Measurements from ENCODE around the gene USH2A.

USH2A gene

DNA sequence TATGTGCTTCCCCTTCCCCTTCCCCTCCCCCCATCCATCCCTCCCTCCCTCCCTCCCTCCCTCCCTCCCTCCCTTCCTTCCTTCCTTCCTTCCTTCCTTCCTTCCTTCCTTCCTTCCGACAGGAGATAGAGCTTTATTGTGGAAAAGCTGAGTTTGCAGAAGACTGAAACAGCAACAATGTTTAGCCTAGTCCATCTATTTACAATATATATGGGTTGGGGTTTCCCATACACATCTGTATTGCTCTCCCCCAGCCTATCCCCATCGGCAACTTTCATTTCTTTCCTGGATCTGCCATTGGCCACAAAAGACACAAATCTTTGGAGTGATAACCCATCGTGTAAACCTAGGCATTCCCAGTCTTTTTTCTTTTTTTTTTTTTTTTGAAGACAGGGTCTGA lies 222.3 kb downstream of the USH2A start:
- H3K36me3 ChIP-seq = no peaks in the 10 kb centered on the region
- H3K4me3 ChIP-seq = no peak overlapping the region
- DNase-seq = no peak
- TF ChIP-seq, protein P1, sequence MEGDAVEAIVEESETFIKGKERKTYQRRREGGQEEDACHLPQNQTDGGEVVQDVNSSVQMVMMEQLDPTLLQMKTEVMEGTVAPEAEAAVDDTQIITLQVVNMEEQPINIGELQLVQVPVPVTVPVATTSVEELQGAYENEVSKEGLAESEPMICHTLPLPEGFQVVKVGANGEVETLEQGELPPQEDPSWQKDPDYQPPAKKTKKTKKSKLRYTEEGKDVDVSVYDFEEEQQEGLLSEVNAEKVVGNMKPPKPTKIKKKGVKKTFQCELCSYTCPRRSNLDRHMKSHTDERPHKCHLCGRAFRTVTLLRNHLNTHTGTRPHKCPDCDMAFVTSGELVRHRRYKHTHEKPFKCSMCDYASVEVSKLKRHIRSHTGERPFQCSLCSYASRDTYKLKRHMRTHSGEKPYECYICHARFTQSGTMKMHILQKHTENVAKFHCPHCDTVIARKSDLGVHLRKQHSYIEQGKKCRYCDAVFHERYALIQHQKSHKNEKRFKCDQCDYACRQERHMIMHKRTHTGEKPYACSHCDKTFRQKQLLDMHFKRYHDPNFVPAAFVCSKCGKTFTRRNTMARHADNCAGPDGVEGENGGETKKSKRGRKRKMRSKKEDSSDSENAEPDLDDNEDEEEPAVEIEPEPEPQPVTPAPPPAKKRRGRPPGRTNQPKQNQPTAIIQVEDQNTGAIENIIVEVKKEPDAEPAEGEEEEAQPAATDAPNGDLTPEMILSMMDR (IDR thresholded peaks at IDR 0.05) = no peak
- intact Hi-C loops (cut with DNase I; ENCODE audit: low total_unique reads) = no loop called here
- no peaks in the 10 kb centered on the region for H3K9me3 ChIP-seq
- H3K4me1 ChIP-seq = no peaks in the 10 kb centered on the region
- H3K27ac ChIP-seq = no peak overlapping the region
- no peaks in the 10 kb centered on the region for H3K27me3 ChIP-seq

DNA sequence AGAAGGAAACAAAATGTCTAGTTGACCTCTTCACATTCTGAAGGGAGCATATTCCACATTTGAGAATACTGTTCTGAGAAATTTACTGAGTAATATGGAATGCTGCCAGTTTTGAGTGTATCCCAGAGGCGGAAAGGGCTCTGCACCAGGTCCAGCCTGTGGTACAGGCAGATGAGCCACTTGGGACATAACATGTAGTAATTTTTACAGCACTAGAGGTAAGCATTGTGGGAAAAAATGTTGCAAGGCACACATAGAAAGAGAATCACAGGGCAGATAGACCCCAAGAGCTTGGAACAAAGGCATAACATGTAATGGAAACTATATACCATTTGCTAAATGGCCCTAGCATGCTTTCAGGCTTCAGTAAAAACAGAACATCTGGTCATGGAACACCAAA lies 228.5 kb downstream of the USH2A start:
- Histone ChIP-seq H3K27me3 (no peaks in the 10 kb centered on the region), H3K9me3 (no peaks in the 10 kb centered on the region), H3K4me1 (no peaks in the 10 kb centered on the region), H3K36me3 (no peaks in the 10 kb centered on the region), H3K4me3 (no peak overlapping the region), H3K27ac (no peak overlapping the region)
- DNase-seq = no peak
- TF ChIP-seq, protein P1 (IDR thresholded peaks at IDR 0.05) = no peak
- intact Hi-C loops (cut with DNase I; ENCODE audit: low total_unique reads) = no loop called here

DNA sequence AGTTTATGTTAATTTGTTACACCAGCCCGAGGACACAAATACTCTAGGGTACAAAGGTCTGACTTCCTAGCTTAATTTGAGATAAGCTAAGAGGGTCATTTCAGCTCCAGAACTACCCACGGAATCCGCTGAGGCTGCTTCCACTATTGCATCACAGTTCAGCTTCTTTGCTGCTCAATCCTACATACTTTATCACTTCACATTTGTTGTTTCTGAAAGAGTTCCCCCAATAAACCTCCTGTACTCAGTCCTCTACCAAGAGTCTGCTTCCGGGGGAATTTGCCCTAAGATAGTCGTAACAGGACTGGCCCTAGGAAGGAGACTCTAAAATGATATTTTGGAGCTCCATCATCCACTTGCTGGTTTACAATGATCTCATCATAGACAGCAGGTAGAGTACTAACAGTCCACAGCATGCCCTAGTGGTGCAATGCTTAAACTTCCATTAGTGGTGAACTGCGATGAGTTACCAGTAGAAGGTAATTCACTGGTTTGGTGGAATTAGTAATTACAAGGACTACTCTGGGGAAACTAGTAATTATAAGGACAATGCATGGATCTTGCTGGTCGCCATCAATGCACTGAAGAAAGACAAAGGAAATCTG lies 229.3 kb downstream of the USH2A start:
- Histone ChIP-seq H3K4me1 (no peaks in the 10 kb centered on the region), H3K36me3 (no peaks in the 10 kb centered on the region), H3K27me3 (no peaks in the 10 kb centered on the region), H3K9me3 (no peaks in the 10 kb centered on the region), H3K27ac (no peak overlapping the region), H3K4me3 (no peak overlapping the region)
- intact Hi-C loops (cut with DNase I; ENCODE audit: low total_unique reads) = no loop called here
- TF ChIP-seq, protein P1 (IDR thresholded peaks at IDR 0.05) = no peak
- no peak for DNase-seq

DNA sequence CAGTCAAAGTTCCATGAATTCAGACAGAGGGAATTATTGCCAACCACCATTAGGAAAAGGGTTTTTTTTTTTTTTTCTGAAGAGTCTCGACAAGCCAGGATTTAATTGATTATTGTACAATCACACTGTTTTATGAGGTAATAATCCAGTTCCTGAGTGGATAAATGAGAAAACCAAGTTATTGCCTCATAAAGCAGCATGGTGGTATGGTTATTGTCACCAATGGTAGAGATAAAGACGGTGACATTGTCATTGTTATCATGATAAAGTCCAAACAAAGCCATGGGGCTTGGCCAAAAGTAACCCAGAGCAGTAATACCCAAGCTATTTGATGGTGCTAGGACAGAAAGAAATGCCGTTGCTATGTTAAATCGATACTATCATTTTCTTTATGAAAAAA lies 232.8 kb downstream of the USH2A start:
- Histone ChIP-seq H3K9me3 (no peaks in the 10 kb centered on the region), H3K36me3 (no peaks in the 10 kb centered on the region), H3K27ac (no peak overlapping the region), H3K4me1 (no peaks in the 10 kb centered on the region), H3K4me3 (no peak overlapping the region), H3K27me3 (no peaks in the 10 kb centered on the region)
- TF ChIP-seq, protein P1 (IDR thresholded peaks at IDR 0.05) = no peak
- intact Hi-C loops (cut with DNase I; ENCODE audit: low total_unique reads) = no loop called here
- DNase-seq = no peak

DNA sequence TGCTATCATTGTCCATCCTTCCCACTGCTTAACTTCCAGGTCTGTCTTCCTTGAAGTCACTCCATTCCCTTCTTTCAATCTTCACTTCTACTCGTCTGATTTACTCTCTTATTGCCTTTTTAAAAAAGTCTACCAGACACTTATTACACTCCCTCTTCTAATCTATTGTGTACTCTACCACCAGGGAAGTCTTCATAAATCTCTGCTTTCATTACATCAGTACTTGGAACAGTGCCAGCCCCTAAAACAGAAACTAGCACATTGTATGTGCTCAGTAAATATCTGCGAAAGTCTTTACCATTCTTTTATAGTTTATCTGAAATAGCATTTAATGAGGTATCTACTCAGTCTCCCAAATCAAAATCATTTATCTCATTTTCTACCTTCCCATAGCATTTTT lies 236.4 kb downstream of the USH2A start:
- Histone ChIP-seq H3K4me1 (peaks cover 0 to 8% (median 0%) of the 10 kb centered on the region in 4 donors), H3K27ac (no peak overlapping the region), H3K36me3 (no peaks in the 10 kb centered on the region), H3K27me3 (no peaks in the 10 kb centered on the region), H3K4me3 (no peak overlapping the region), H3K9me3 (no peaks in the 10 kb centered on the region)
- TF ChIP-seq, protein P1 (IDR thresholded peaks at IDR 0.05) = no peak
- intact Hi-C loops (cut with DNase I; ENCODE audit: low total_unique reads) = no loop called here
- no peak for DNase-seq

DNA sequence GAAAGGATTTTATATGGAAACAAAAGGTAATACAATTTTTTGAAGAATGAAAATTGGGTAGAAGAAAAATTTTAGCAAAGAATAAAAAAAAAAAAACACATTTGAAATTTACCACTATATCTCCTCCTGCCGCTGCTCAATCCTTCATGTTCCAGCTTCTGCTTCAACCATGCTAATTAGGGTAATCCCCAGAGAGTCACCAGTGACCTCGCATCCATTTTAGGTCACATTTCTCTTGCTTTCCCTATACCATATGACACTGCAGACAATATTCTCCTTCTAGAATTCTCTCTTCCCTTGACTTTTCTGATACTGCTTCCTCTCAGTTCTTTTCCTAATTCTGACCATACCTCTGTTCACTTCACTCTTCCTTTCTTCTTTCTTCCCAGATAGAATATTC lies 237.1 kb downstream of the USH2A start:
- no peaks in the 10 kb centered on the region for H3K36me3 ChIP-seq
- H3K27me3 ChIP-seq = no peaks in the 10 kb centered on the region
- intact Hi-C loops (cut with DNase I; ENCODE audit: low total_unique reads) = no loop called here
- no peak overlapping the region for H3K27ac ChIP-seq
- no peak overlapping the region for H3K4me3 ChIP-seq
- H3K4me1 ChIP-seq = peaks cover 0 to 8% (median 0%) of the 10 kb centered on the region in 4 donors
- no peaks in the 10 kb centered on the region for H3K9me3 ChIP-seq
- TF ChIP-seq, protein P1 (IDR thresholded peaks at IDR 0.05) = no peak
- DNase-seq = no peak
